Measurements from ENCODE around the gene ACP7.

Gene ACP7

DNA sequence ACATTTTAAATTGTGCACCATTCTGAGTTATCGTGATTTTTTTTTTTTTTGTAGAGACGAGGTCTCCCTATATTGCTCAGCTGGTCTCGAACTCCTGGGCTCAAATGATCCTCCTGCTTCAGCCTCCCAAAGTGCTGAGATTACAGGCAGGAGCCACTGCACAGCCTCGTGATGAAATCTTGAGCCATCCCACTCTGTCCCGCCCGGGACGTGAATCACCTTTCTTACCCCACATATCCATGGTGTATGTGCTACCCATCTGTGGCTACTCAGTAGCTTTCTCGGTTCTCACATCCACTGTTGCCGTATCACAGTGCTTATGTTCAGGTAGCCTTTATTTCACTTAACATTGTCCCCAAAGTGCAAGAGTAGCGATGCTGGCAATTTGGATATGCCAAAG lies 67.9 kb downstream of the ACP7 start:
- no peak for DNase-seq

DNA sequence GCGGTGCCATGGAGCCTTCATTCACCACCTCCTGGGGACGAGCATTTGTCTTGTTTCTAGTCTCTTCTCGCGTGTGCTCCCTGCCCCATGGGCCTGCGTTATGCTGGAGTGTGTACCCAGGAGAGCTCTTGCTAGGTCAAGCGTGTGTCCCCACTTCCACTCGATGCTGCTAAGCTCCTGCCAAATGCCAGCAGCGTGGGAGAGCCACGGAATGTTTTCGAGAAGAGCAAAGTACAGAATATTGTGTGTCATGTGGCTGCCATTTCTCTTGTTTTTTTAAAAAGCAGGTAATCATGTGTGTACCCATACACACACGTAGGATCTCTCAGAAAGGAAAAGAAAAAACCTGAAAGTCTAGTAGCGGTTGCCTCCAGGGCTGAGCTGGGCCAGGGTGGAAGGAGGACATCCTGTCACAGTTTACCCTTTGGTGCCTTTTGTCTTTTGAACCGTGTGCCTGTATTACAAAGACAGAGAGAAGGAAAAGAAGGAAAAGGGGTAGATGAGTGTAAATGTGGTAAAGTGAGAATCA lies 70.0 kb downstream of the ACP7 start:
- DNase-seq: no peak

DNA sequence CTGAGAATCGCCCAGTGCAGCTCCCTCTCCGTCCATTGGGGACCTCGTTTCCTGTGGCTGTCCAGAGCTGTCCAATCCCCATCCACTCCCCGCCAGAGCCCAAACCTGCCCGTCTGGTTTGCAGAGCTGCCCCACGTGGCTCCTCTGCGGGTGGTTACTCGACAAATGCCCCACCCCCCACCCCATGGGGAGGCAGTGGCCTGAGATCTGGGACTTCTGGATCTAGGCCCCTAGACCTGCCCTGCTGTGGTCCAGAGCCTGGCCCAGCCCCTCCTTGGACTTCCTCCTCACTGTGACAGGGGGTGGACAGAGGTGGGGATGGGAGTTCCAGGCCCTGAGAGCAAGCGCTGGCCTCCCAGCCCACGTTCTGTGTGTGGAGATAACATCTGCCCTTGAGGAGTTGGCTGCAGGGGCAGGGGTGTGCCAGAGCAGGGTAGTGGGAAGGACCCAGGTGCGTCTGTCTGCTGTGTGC lies 70.5 kb downstream of the ACP7 start:
- no peak for DNase-seq

DNA sequence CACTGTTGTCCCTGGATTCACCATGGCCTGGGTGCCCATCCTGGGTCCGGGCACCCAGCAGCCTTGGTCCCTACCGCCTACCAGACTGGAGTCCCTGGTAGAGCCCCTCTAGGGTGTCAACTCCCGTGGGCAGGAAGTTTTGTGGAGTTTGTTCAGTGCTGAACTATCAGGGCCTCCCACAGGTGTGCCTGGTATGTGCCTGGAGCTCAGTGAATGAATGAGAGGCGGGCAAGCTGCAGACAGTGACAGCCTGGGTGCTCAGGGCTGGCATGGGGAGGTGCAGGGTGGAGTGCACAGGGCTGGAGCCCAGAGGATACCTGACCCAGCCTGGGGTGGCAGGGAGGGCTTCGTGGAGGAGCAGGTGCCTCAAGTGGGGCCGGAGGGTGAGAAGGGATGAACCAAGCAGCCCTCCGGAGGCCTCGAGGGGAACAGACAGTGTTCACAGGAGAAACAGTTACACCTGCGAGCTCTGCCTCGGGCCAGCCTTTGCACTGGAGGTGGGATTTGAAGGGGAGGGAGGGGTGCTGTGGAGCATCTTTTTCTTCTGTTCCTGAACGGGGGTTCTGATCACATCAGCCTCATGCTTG lies 71.0 kb downstream of the ACP7 start:
- no peak for DNase-seq

DNA sequence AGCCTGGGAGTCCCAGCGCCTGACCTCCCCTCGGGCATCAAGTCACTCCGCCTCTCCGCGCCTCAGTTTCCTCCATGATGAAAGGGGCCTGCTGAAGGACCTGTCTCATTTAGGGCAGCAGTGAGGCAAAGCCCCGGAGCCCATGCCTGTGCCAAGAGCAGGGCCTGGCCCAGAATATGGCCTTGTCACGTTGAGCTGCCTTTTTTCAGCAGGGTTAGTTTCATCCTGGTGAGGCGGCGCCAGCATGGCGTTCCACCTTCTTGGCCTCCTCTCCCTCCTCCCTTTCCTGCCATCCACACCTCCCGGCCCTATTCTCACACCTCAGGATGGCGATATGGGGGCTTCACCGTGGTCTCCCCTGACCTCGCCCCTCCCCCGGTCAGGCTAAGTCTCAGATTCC lies 71.6 kb downstream of the ACP7 start:
- no peak for DNase-seq

DNA sequence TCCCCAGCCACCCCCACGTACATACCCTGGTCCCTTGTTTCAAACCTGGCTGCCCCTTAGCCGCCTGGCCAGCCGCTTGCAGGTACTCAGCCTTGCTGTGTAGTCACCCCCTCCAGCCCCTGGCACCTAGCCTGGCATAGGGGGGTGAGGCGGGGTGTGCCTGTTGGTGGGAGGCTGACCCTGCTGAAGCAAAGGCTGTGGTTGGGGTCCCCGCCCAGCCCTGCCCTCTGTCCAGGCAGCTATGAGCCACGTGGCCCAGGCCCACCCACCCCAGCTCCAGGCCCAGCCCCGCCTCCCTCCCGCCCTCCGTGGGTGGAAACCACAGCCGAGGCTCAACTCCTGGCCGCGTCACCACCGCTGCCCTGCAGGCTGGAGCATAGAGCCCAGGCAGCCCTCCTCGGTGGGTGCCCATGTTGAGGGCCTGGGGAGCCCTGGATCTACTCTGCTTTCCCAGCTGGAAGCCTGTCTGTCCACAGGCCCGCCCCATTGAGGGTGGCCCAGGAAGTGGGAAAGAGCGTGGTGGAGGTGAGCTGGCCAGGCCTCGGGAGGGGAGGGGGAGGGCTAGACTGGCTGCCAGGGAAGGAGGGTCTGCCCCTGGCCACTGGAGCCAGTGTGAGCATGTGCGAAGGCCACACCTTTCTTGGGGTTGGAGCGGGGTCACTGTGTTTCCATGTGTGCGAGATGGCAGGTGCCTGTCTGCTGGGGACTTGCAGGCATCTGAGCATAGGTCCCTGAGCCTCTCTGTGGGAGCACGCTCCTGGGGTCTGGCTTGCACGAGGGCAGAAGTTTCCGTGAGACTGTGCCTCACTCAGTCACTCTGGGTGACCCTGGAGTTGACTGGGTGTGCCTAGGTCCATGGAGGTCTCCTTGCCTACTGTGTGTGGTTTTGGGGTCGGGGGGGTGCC lies 72.4 kb downstream of the ACP7 start:
- no peak for DNase-seq

DNA sequence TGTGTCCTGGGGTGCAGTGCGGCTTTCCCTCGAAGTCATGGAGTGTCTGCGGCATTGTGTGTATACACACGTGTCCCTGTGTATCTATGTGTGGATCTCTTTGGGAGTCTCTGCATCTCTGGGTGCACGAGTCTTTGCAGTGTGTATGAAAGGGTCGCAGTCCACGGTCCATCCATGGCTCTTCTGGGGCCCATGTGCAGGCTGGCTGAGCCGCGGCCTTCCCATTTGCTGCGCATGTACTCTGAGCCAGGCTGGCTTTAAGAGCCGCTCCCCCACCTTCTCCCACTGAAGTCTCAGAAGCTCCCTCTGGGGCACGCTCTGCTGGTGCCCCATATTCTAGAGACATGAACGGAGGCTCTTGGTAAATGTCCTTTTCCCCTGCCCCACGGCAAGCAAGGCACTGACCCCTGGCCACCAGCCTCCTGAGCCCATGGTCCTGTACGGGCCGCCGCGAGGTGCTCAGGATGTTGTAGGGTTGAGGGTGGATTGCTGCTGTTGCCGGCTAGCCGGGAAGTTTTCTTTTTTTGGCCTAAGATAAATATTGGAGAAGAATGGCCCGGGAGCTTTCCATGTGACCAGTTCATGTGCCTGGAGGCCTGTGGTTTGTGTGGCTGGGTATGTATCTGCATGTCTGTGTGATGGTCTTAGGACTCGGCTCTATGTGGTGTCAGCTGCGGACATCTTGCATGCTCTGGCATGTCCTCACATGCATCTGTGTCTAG lies 73.3 kb downstream of the ACP7 start:
- no peak for DNase-seq

DNA sequence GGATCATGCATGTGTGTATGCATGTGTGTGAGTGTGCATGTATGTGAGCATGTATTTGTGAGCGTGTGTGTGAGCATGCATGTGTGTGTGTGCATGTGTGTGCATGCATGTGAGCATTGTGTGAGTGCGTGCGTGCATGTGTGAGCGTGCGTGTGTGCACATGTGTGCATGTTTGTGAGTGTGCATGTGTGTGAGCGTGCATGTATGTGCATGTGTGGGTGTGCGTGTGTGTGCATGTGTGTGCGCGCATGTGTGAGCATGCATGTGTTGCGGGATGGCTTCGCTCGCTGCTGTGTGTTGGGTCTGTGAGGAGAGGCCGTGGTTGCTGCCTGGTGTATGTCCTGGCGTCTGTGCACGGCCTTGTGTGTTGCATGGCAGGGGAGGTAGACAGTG lies 73.8 kb downstream of the ACP7 start:
- no peak for DNase-seq

DNA sequence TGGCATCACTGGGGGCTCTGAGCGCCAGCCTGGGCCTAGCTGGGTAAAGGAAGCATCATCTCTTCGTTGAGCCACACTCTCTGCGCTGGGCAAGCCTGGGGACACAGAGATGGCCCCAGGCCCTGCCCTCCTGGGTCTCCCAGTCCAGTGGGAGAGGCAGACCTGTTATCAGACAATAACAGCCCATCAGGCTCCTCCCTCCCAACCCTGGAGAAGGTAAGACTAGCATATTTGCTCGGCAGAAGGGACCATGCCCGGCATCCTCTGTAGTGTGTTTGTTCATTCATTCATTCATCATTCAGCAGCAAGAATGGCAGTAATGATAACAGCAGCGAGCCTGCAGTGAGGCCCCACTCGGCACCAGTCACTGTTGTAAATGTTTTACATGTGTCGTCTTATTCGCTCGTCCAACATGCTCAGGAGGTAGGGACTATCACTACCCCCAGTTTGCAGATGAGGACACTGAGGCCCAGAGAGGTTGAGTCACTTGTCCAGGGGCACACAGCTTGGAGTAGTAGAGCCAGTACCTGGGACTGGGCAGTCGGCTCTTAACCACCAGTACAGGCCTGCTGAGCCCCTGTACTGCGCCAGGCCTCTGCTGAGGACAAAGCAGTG lies 74.6 kb downstream of the ACP7 start:
- no peak for DNase-seq

DNA sequence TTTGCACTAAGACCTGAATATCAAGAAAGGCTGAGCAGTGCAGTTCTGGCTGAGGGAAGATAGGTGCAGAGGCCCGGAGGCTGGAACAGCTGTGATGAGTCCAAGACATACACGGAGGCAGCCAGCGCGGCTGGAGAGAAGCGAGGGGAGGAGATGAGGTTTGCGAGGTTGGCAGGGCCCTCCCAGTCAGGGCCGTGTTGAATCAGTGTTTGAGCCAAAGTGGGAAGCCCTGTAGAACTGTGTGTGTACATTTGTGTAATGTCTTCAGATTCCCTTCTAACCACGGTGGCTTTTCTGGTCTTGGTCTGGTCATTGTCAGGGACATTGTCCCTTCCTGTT lies 76.3 kb downstream of the ACP7 start:
- no peak for DNase-seq

Data from NCI-H1930 (cell line).